GM21526 (cell line): Measurements from ENCODE around the gene LIMK2.
"Not testable (repeated sequence)": the region's sequence is repeated elsewhere in the genome, so short reads cannot be mapped to it uniquely, and the experiment has no call there.

Source experiments
- ATAC-seq: cut with Tn5 transposase; IDR thresholded peaks from one replicate; pipeline ENCODE4 v1.9.1; 2021; ENCODE audit warnings: moderate library complexity; ENCODE audit not compliant: unreplicated experiment, low FRiP score

Gene LIMK2

GRCh38 chr22:31241936-31242335 is 29.8 kb downstream of the LIMK2 start:
- no peak for ATAC-seq

GRCh38 chr22:31243339-31244045 is 31.4 kb downstream of the LIMK2 start:
- no peak for ATAC-seq

- no peak for ATAC-seq
Observed at GRCh38 chr22:31244046-31244942, 32.2 kb downstream of the LIMK2 start.

- ATAC-seq = no peak
Observed at GRCh38 chr22:31244943-31245451, 32.9 kb downstream of the LIMK2 start.

- ATAC-seq = not testable (repeated sequence)
Observed at GRCh38 chr22:31245998-31246397, 33.9 kb downstream of the LIMK2 start.

- no peak for ATAC-seq
Observed at GRCh38 chr22:31246687-31247086, 34.6 kb downstream of the LIMK2 start.

- no peak for ATAC-seq
Observed at GRCh38 chr22:31247726-31248125, 35.6 kb downstream of the LIMK2 start.

- ATAC-seq = no peak
Observed at GRCh38 chr22:31248138-31248745, 36.1 kb downstream of the LIMK2 start.

GRCh38 chr22:31248965-31249958 is 37.2 kb downstream of the LIMK2 start:
- ATAC-seq = no peak

GRCh38 chr22:31250740-31251600 is 38.9 kb downstream of the LIMK2 start:
- no peak for ATAC-seq

GRCh38 chr22:31253949-31254348 is 41.9 kb downstream of the LIMK2 start:
- ATAC-seq = no peak

- no peak for ATAC-seq
Observed at GRCh38 chr22:31259798-31260473, 47.8 kb downstream of the LIMK2 start.

- ATAC-seq = no peak
Observed at GRCh38 chr22:31260474-31260856, 48.4 kb downstream of the LIMK2 start.

- ATAC-seq = no peak
Observed at GRCh38 chr22:31262312-31263133, 50.4 kb downstream of the LIMK2 start.

- ATAC-seq = no peak
Observed at GRCh38 chr22:31263896-31264640, 52.0 kb downstream of the LIMK2 start.

- ATAC-seq = no peak
Observed at GRCh38 chr22:31268281-31268680, 56.2 kb downstream of the LIMK2 start.
